ENCODE results near the gene LAMA5. TPM values are rescaled to one million over a fixed set of nuclear protein-coding genes. Genes with fewer than 3 reads are reported as not detected.

Gene LAMA5
- total RNA-seq, 2 donors from 2014 or later, result 315 to 369 TPM

GRCh38 chr20:62298577-62299249, 68.4 kb downstream of the LAMA5 start:
- Mint-ChIP-seq H3K27ac (no peak overlapping the region), H3K36me3 (ENCODE audit: low read depth) (peaks cover 21% of the 10 kb centered on the region), H3K4me1 (no peaks in the 10 kb centered on the region), H3K9me3 (peaks cover 1% of the 10 kb centered on the region), H3K4me3 (no peak overlapping the region), H3K27me3 (ENCODE audit: insufficient read depth) (no peaks in the 10 kb centered on the region)
- H3K9me3 ChIP-seq (ENCODE audit: control insufficient read depth, low read length), result no peaks in the 10 kb centered on the region
- no peak overlapping the region for H3K4me3 ChIP-seq (ENCODE audit: low read length)
- no peaks in the 10 kb centered on the region for H3K4me1 ChIP-seq (ENCODE audit: control insufficient read depth, insufficient read depth, low read length)
- 92 to 96% methylated on average over 22 to 33 of the region's 33 CpGs for WGBS, 2 experiments (ENCODE audit: insufficient coverage in 1 of 2, insufficient read length in 1 of 2)
- H3K36me3 ChIP-seq (ENCODE audit: control insufficient read depth, insufficient read depth, low read length), result peaks cover 31% of the 10 kb centered on the region
- no peak overlapping the region for H3K27ac ChIP-seq (ENCODE audit: low read depth, low read length)
- no peak overlapping the region for H3K9ac ChIP-seq (ENCODE audit: extremely low read depth, low read length, poor library complexity, severe bottlenecking)
- TF ChIP-seq CTCF (conservative IDR thresholded peaks at IDR 0.05), result no peak
- no peaks in the 10 kb centered on the region for H3K27me3 ChIP-seq (ENCODE audit: control insufficient read depth, insufficient read depth, low read length, poor library complexity, severe bottlenecking)
- no peak for DNase-seq

GRCh38 chr20:62297449-62298227, 69.5 kb downstream of the LAMA5 start:
- peaks cover 31% of the 10 kb centered on the region for H3K36me3 Mint-ChIP-seq (ENCODE audit: low read depth)
- TF ChIP-seq CTCF (conservative IDR thresholded peaks at IDR 0.05), result no peak
- no peak overlapping the region for H3K27ac Mint-ChIP-seq
- H3K27me3 Mint-ChIP-seq (ENCODE audit: insufficient read depth), result no peaks in the 10 kb centered on the region
- Histone ChIP-seq H3K27me3 (ENCODE audit: control insufficient read depth, insufficient read depth, low read length, poor library complexity, severe bottlenecking) (no peaks in the 10 kb centered on the region), H3K9me3 (ENCODE audit: control insufficient read depth, low read length) (no peaks in the 10 kb centered on the region), H3K4me1 (ENCODE audit: control insufficient read depth, insufficient read depth, low read length) (no peaks in the 10 kb centered on the region), H3K9ac (ENCODE audit: extremely low read depth, low read length, poor library complexity, severe bottlenecking) (no peak overlapping the region), H3K4me3 (ENCODE audit: low read length) (no peak overlapping the region), H3K27ac (ENCODE audit: low read depth, low read length) (no peak overlapping the region), H3K36me3 (ENCODE audit: control insufficient read depth, insufficient read depth, low read length) (peaks cover 35% of the 10 kb centered on the region)
- 91 to 96% methylated on average over 26 to 29 of the region's 29 CpGs for WGBS, 2 experiments (ENCODE audit: insufficient coverage in 1 of 2, insufficient read length in 1 of 2)
- no peak overlapping the region for H3K4me3 Mint-ChIP-seq
- H3K9me3 Mint-ChIP-seq, result peaks cover 1% of the 10 kb centered on the region
- no peak for DNase-seq
- H3K4me1 Mint-ChIP-seq, result no peaks in the 10 kb centered on the region

- Histone ChIP-seq H3K4me3 (ENCODE audit: low read length) (no peak overlapping the region), H3K4me1 (ENCODE audit: control insufficient read depth, insufficient read depth, low read length) (no peaks in the 10 kb centered on the region), H3K27me3 (ENCODE audit: control insufficient read depth, insufficient read depth, low read length, poor library complexity, severe bottlenecking) (no peaks in the 10 kb centered on the region), H3K36me3 (ENCODE audit: control insufficient read depth, insufficient read depth, low read length) (peaks cover 42% of the 10 kb centered on the region), H3K9ac (ENCODE audit: extremely low read depth, low read length, poor library complexity, severe bottlenecking) (no peak overlapping the region), H3K9me3 (ENCODE audit: control insufficient read depth, low read length) (no peaks in the 10 kb centered on the region), H3K27ac (ENCODE audit: low read depth, low read length) (no peak overlapping the region)
- Mint-ChIP-seq H3K27ac (no peak overlapping the region), H3K36me3 (ENCODE audit: low read depth) (peaks cover 38% of the 10 kb centered on the region), H3K4me3 (no peak overlapping the region), H3K9me3 (peaks cover 1% of the 10 kb centered on the region), H3K27me3 (ENCODE audit: insufficient read depth) (no peaks in the 10 kb centered on the region), H3K4me1 (no peaks in the 10 kb centered on the region)
- no peak for DNase-seq
- no peak for TF ChIP-seq CTCF (conservative IDR thresholded peaks at IDR 0.05)
- 93 to 95% methylated on average over 21 to 30 of the region's 30 CpGs for WGBS, 2 experiments (ENCODE audit: insufficient coverage in 1 of 2, insufficient read length in 1 of 2)
Measured at GRCh38 chr20:62296724-62297448, 70.2 kb downstream of the LAMA5 start.

All from endodermal cell (in vitro differentiated cells).